Thoracic aorta (tissue), 2 donors: ENCODE measurements around the gene CCNJL. TPM values are rescaled to one million over a fixed set of nuclear protein-coding genes. Genes with fewer than 3 reads are reported as not detected.

Source experiments
- ATAC-seq: fragments of 150-250 bp; one replicate; pipeline ENCODE4 v1.8.0; 2017; ENCODE audit warnings: low read depth; ENCODE audit not compliant: insufficient number of reproducible peaks, low FRiP score
- DNase-seq: peaks from one replicate; pipeline ENCODE4 v3.0.0-alpha.2; 2020; ENCODE audit warnings: low spot score
- H3K27ac ChIP-seq, 2 donors: fragments of 200-600 bp; sonication (generic); 1 replicate in 1 of 2; 2 replicates in 1 of 2; pipeline ENCODE4 v1.5.1; 2016; ENCODE audit warnings: mild to moderate bottlenecking in 2 of 2, moderate library complexity in 2 of 2
- H3K27me3 ChIP-seq: fragments of 200-600 bp; sonication (generic); replicated peaks from 2 replicates; pipeline ENCODE4 v1.6.0; 2016; ENCODE audit warnings: mild to moderate bottlenecking; ENCODE audit not compliant: insufficient read depth
- H3K36me3 ChIP-seq: fragments of 200-600 bp; sonication (generic); one replicate; pipeline ENCODE4 v1.5.1; 2016
- H3K4me1 ChIP-seq, 2 donors: fragments of 200-600 bp; sonication (generic); 1 replicate in 1 of 2; 2 replicates in 1 of 2; pipeline versions ENCODE4 v1.5.1 to v1.6.0; 2016; ENCODE audit warnings: low read depth in 2 of 2, mild to moderate bottlenecking in 1 of 2; ENCODE audit not compliant: control insufficient read depth in 1 of 2
- H3K4me3 ChIP-seq: fragments of 200-600 bp; sonication (generic); 2 replicates; pipeline ENCODE4 v1.5.1; 2016; ENCODE audit warnings: mild to moderate bottlenecking
- H3K9me3 ChIP-seq: fragments of 200-600 bp; sonication (generic); 2 replicates; pipeline ENCODE4 v1.5.1; 2016
- CTCF ChIP-seq: fragments of 200-600 bp; sonication (generic); IDR thresholded peaks from one replicate; pipeline ENCODE4 v1.5.1; 2019; ENCODE audit warnings: antibody characterized with exemption
- total RNA-seq, 2 donors: library from RNA; depleted of rRNA; stranded (reverse); fragments of >200 nt; gene quantifications; one replicate each; pipeline versions ENCODE4 v1.1.0 to v1.2.3, GENCODE V29; 2016

CCNJL gene
- total RNA-seq, 2 donors from 2014 or later: 0.54 to 3.0 TPM

- Histone ChIP-seq H3K4me1 (no peaks in the 10 kb centered on the region), H3K9me3 (no peaks in the 10 kb centered on the region), H3K4me3 (no peak overlapping the region), H3K27me3 (no peaks in the 10 kb centered on the region), H3K36me3 (no peaks in the 10 kb centered on the region), H3K27ac (no peak overlapping the region)
- ATAC-seq (no peak), DNase-seq (no peak)
- no peak for TF ChIP-seq CTCF
Observed at GRCh38 chr5:160293386-160293785, 19.0 kb downstream of the CCNJL start.

GRCh38 chr5:160291467-160291866 lies 20.9 kb downstream of the CCNJL start:
- ATAC-seq: no peak
- no peak for DNase-seq
- Histone ChIP-seq H3K9me3 (no peaks in the 10 kb centered on the region), H3K27me3 (no peaks in the 10 kb centered on the region), H3K36me3 (no peaks in the 10 kb centered on the region), H3K4me1 (peaks cover 0 to 12% of the 10 kb centered on the region in 2 donors), H3K27ac (no peak overlapping the region), H3K4me3 (no peak overlapping the region)
- TF ChIP-seq CTCF: no peak

GRCh38 chr5:160290751-160291150 lies 21.6 kb downstream of the CCNJL start:
- Histone ChIP-seq H3K4me1 (peaks cover 0 to 12% of the 10 kb centered on the region in 2 donors), H3K27me3 (no peaks in the 10 kb centered on the region), H3K4me3 (no peak overlapping the region), H3K27ac (no peak overlapping the region), H3K9me3 (no peaks in the 10 kb centered on the region), H3K36me3 (no peaks in the 10 kb centered on the region)
- ATAC-seq (no peak), DNase-seq (no peak)
- no peak for TF ChIP-seq CTCF

- ATAC-seq: no peak
- H3K4me1 ChIP-seq: peaks cover 0 to 12% of the 10 kb centered on the region in 2 donors
- no peaks in the 10 kb centered on the region for H3K36me3 ChIP-seq
- H3K4me3 ChIP-seq: no peak overlapping the region
- no peaks in the 10 kb centered on the region for H3K27me3 ChIP-seq
- no peaks in the 10 kb centered on the region for H3K9me3 ChIP-seq
- no peak overlapping the region for H3K27ac ChIP-seq
- no peak for TF ChIP-seq CTCF
- no peak for DNase-seq
Observed at GRCh38 chr5:160289721-160290120, 22.6 kb downstream of the CCNJL start.

- Histone ChIP-seq H3K9me3 (no peaks in the 10 kb centered on the region), H3K36me3 (no peaks in the 10 kb centered on the region), H3K4me3 (no peak overlapping the region), H3K27ac (no peak overlapping the region), H3K27me3 (no peaks in the 10 kb centered on the region), H3K4me1 (peaks cover 0 to 12% of the 10 kb centered on the region in 2 donors)
- TF ChIP-seq CTCF: no peak
- no peak for DNase-seq
- no peak for ATAC-seq
Observed at GRCh38 chr5:160289356-160289651, 23.1 kb downstream of the CCNJL start.
